ENCODE measurements around the gene MYH11. TPM values are rescaled to one million over a fixed set of nuclear protein-coding genes. Genes with fewer than 3 reads are reported as not detected.

Gene MYH11
- total RNA-seq, 1 donor from 2014 or later: 694 TPM

DNA sequence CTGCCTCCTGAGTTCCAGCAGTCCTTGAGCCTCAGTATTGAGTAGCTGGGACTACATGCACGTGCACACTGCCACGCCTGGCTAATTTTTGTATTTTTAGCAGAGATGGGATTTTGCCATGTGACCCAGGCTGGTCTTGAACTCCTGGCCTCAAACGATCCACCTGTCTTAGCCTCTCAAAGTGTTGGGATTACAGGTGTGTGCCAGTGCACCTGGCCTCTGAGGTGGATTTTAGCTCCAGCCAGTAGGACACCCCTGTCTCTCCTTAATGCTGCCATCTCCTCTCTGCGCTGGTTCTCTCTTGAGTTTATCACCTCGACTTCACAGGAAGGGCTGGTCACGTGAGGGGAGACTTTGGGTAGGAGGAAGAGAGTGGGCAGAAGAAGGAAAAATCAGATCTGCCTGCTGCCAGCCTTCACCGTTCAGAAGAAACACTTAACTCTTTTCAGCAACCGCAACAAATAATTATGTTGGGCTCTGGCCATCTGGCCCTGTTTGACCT lies 151.7 kb downstream of the MYH11 start:
- peaks cover 70 to 88% of the 10 kb centered on the region in 2 donors for H3K36me3 ChIP-seq

GRCh38 chr16:15704545-15704987 lies 152.3 kb downstream of the MYH11 start:
- Histone ChIP-seq H3K4me1 (no peaks in the 10 kb centered on the region), H3K27me3 (no peaks in the 10 kb centered on the region), H3K9me3 (no peaks in the 10 kb centered on the region), H3K4me3 (no peak overlapping the region), H3K27ac (peak overlapping the region; percentile 7 to 53), H3K36me3 (peaks cover 70 to 88% of the 10 kb centered on the region in 2 donors)
- intact Hi-C loops (cut with DNase I): loop anchor here (1.0 kb wide), 1 partner anchor 54 kb away; the partner anchor contains the start of gene NDE1
- DNase-seq (ENCODE audit: low spot score in 2 of 2): peak in 1 of 2 donors; percentile 89
- peak; percentile 59 to 67 (median 67) for TF ChIP-seq CTCF (IDR thresholded peaks at IDR 0.05)

More for the DNA sequence above, 151.7 kb downstream of the MYH11 start:
- intact Hi-C loops (cut with DNase I): no loop called here
- TF ChIP-seq CTCF (IDR thresholded peaks at IDR 0.05): no peak
- no peak for DNase-seq (ENCODE audit: low spot score in 2 of 2)
- H3K27ac ChIP-seq: peak overlapping the region in 1 of 2 donors; percentile 53
- no peaks in the 10 kb centered on the region for H3K4me1 ChIP-seq
- H3K9me3 ChIP-seq: no peaks in the 10 kb centered on the region
- no peaks in the 10 kb centered on the region for H3K27me3 ChIP-seq
- no peak overlapping the region for H3K4me3 ChIP-seq

- peak overlapping the region; percentile 35 to 56 for H3K27ac ChIP-seq
- intact Hi-C loops (cut with DNase I): no loop called here
These were observed 153.6 kb downstream of the MYH11 start for GRCh38 chr16:15703029-15703736.

GRCh38 chr16:15701975-15702970 lies 154.6 kb downstream of the MYH11 start:
- no peak for DNase-seq (ENCODE audit: low spot score in 2 of 2)
- Histone ChIP-seq H3K27me3 (no peaks in the 10 kb centered on the region), H3K27ac (peak overlapping the region; percentile 35 to 56), H3K4me3 (no peak overlapping the region), H3K36me3 (peaks cover 63 to 85% of the 10 kb centered on the region in 2 donors), H3K9me3 (no peaks in the 10 kb centered on the region), H3K4me1 (no peaks in the 10 kb centered on the region)
- intact Hi-C loops (cut with DNase I): no loop called here
- TF ChIP-seq CTCF (IDR thresholded peaks at IDR 0.05): no peak

More at GRCh38 chr16:15703029-15703736, 153.6 kb downstream of the MYH11 start:
- H3K36me3 ChIP-seq: peaks cover 70 to 88% of the 10 kb centered on the region in 2 donors
- no peak for DNase-seq (ENCODE audit: low spot score in 2 of 2)
- no peak for TF ChIP-seq CTCF (IDR thresholded peaks at IDR 0.05)
- H3K4me3 ChIP-seq: no peak overlapping the region
- no peaks in the 10 kb centered on the region for H3K4me1 ChIP-seq
- no peaks in the 10 kb centered on the region for H3K27me3 ChIP-seq
- no peaks in the 10 kb centered on the region for H3K9me3 ChIP-seq

DNA sequence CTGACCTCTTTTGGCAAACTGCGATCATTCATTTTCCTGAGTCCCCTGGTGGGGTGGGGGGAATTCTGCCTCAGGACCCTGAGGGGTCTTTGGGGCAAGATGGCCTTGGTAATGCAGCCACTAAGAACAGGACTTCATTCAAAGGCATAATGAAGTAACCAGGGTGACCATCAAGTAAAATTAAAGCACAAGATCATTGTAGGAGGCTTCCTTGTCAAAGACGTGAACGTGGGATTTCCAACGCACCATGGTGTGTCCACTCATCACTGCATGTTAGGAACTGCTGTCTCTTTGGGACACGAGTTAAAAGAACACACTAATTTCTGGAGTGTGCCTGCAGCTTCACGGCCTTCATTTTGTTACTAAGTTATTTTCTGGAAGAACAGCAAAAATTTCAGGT lies 155.5 kb downstream of the MYH11 start:
- no peaks in the 10 kb centered on the region for H3K27me3 ChIP-seq
- TF ChIP-seq CTCF (IDR thresholded peaks at IDR 0.05): no peak
- intact Hi-C loops (cut with DNase I): no loop called here
- H3K36me3 ChIP-seq: peaks cover 62 to 85% of the 10 kb centered on the region in 2 donors
- H3K4me1 ChIP-seq: no peaks in the 10 kb centered on the region
- H3K9me3 ChIP-seq: no peaks in the 10 kb centered on the region
- no peak overlapping the region for H3K4me3 ChIP-seq
- no peak for DNase-seq (ENCODE audit: low spot score in 2 of 2)
- H3K27ac ChIP-seq: no peak overlapping the region
